ENCODE data around the gene LRP2BP. TPM values are rescaled to one million over a fixed set of nuclear protein-coding genes. Genes with fewer than 3 reads are reported as not detected.

Gene LRP2BP
- total and polyA plus RNA-seq, 8 donors, result 0.47 to 6.4 (median 5.7) TPM

- no peaks in the 10 kb centered on the region for H3K9me3 ChIP-seq
- intact Hi-C loops (cut with DNase I), result no loop called here
- TF ChIP-seq CTCF (IDR thresholded peaks at IDR 0.05), result no peak
These were observed 17.5 kb downstream of the LRP2BP start for GRCh38 chr4:185378264-185378663.

GRCh38 chr4:185374573-185374972, 21.2 kb downstream of the LRP2BP start:
- H3K9me3 ChIP-seq, result no peaks in the 10 kb centered on the region
- no peak overlapping the region for H3K27ac ChIP-seq
- no peak overlapping the region for H3K4me3 ChIP-seq
- DNase-seq (no peak), ATAC-seq (no peak)
- TF ChIP-seq CTCF (IDR thresholded peaks at IDR 0.05), result no peak
- H3K27me3 ChIP-seq, result no peaks in the 10 kb centered on the region
- no peaks in the 10 kb centered on the region for H3K4me1 ChIP-seq
- H3K36me3 ChIP-seq, result peaks cover 0 to 36% of the 10 kb centered on the region in 2 donors
- intact Hi-C loops (cut with DNase I), result no loop called here

More at GRCh38 chr4:185378264-185378663, 17.5 kb downstream of the LRP2BP start:
- Histone ChIP-seq H3K27me3 (no peaks in the 10 kb centered on the region), H3K36me3 (peaks cover 0 to 11% of the 10 kb centered on the region in 2 donors), H3K4me1 (peaks cover 0 to 6% of the 10 kb centered on the region in 2 donors), H3K4me3 (no peak overlapping the region), H3K27ac (no peak overlapping the region)
- no peak for DNase-seq
- no peak for ATAC-seq

GRCh38 chr4:185374027-185374426, 21.7 kb downstream of the LRP2BP start:
- Histone ChIP-seq H3K27ac (no peak overlapping the region), H3K4me1 (no peaks in the 10 kb centered on the region), H3K36me3 (peaks cover 0 to 36% of the 10 kb centered on the region in 2 donors), H3K27me3 (no peaks in the 10 kb centered on the region), H3K9me3 (no peaks in the 10 kb centered on the region), H3K4me3 (no peak overlapping the region)
- no peak for ATAC-seq
- intact Hi-C loops (cut with DNase I), result no loop called here
- no peak for TF ChIP-seq CTCF (IDR thresholded peaks at IDR 0.05)
- no peak for DNase-seq

- Histone ChIP-seq H3K36me3 (peaks cover 0 to 33% of the 10 kb centered on the region in 2 donors), H3K27ac (no peak overlapping the region), H3K4me1 (no peaks in the 10 kb centered on the region), H3K4me3 (no peak overlapping the region), H3K27me3 (no peaks in the 10 kb centered on the region), H3K9me3 (no peaks in the 10 kb centered on the region)
- no peak for TF ChIP-seq CTCF (IDR thresholded peaks at IDR 0.05)
- intact Hi-C loops (cut with DNase I), result no loop called here
- ATAC-seq, result peak; percentile 4
- DNase-seq, result no peak
These were observed 24.0 kb downstream of the LRP2BP start for GRCh38 chr4:185371702-185372101.

- H3K4me1 ChIP-seq, result no peaks in the 10 kb centered on the region
- no peaks in the 10 kb centered on the region for H3K9me3 ChIP-seq
- H3K36me3 ChIP-seq, result peaks cover 0 to 33% of the 10 kb centered on the region in 2 donors
- no peak overlapping the region for H3K27ac ChIP-seq
- ATAC-seq, result no peak
- H3K4me3 ChIP-seq, result no peak overlapping the region
- intact Hi-C loops (cut with DNase I), result no loop called here
- H3K27me3 ChIP-seq, result no peaks in the 10 kb centered on the region
- no peak for TF ChIP-seq CTCF (IDR thresholded peaks at IDR 0.05)
- no peak for DNase-seq
These were observed 25.3 kb downstream of the LRP2BP start for GRCh38 chr4:185370268-185370949.

Measured in left lung (tissue), 10 donors.